ENCODE results near the gene AGBL3. TPM values are rescaled to one million over a fixed set of nuclear protein-coding genes. Genes with fewer than 3 reads are reported as not detected.
A peak's percentile ranks its signal among the peaks of the same experiment; 100 is the strongest.

The AGBL3 gene
- total RNA-seq, 4 donors from 2014 or later = 0.41 to 2.6 (median 1.1) TPM; not detected in 1

- in situ Hi-C loops (cut with MboI; ENCODE audit: low pct_ligation_motif_present in 1 of 4, low pct_unique_long_range_greater_than_20kb in 1 of 4, low sequenced_read_pairs in 3 of 4) = loop anchor here in 2 of 4 donors (25.0 kb wide), 2 partner anchors 463 to 488 kb away; no protein-coding TSS in a partner anchor
- Histone ChIP-seq H3K4me3 (peak overlapping the region in 1 of 4 donors; percentile 57), H3K9me3 (no peaks in the 10 kb centered on the region), H3K27ac (peak overlapping the region; percentile 8 to 96 (median 69)), H3K4me1 (peaks cover 4 to 31% (median 10%) of the 10 kb centered on the region in 4 donors), H3K27me3 (no peaks in the 10 kb centered on the region), H3K36me3 (no peaks in the 10 kb centered on the region)
- intact Hi-C loops (cut with DNase I; ENCODE audit: low total_unique reads) = no loop called here
- 58 to 71% methylated on average over 4 to 8 of the region's 8 CpGs for WGBS, 2 donors (ENCODE audit: low coverage in 1 of 2)
- no peak for DNase-seq
- TF ChIP-seq POLR2A (IDR thresholded peaks at IDR 0.05) (no peak), CTCF (IDR thresholded peaks at IDR 0.05) (no peak), POLR2AphosphoS5 (IDR thresholded peaks at IDR 0.05) (no peak), EP300 (IDR thresholded peaks at IDR 0.05; ENCODE audit: low read depth) (no peak)
Measured at GRCh38 chr7:135150072-135150782, 163.9 kb downstream of the AGBL3 start.

GRCh38 chr7:135151132-135151531, 164.8 kb downstream of the AGBL3 start:
- 85 to 88% methylated on average over 2 of the region's 2 CpGs for WGBS, 2 donors (ENCODE audit: low coverage in 1 of 2)
- Histone ChIP-seq H3K27me3 (no peaks in the 10 kb centered on the region), H3K36me3 (no peaks in the 10 kb centered on the region), H3K4me1 (peaks cover 4 to 31% (median 10%) of the 10 kb centered on the region in 4 donors), H3K27ac (peak overlapping the region; percentile 8 to 96 (median 69)), H3K4me3 (no peak overlapping the region), H3K9me3 (peaks cover 3 to 5% of the 10 kb centered on the region in 2 donors)
- DNase-seq = no peak
- intact Hi-C loops (cut with DNase I; ENCODE audit: low total_unique reads) = no loop called here
- in situ Hi-C loops (cut with MboI; ENCODE audit: low pct_ligation_motif_present in 1 of 4, low pct_unique_long_range_greater_than_20kb in 1 of 4, low sequenced_read_pairs in 3 of 4) = loop anchor here in 2 of 4 donors (25.0 kb wide), 2 partner anchors 464 to 489 kb away; no protein-coding TSS in a partner anchor
- TF ChIP-seq POLR2AphosphoS5 (IDR thresholded peaks at IDR 0.05) = no peak
- no peak for TF ChIP-seq EP300 (IDR thresholded peaks at IDR 0.05; ENCODE audit: low read depth)
- no peak for TF ChIP-seq CTCF (IDR thresholded peaks at IDR 0.05)
- no peak for TF ChIP-seq POLR2A (IDR thresholded peaks at IDR 0.05)

- TF ChIP-seq POLR2A (IDR thresholded peaks at IDR 0.05) (no peak), CTCF (IDR thresholded peaks at IDR 0.05) (no peak), EP300 (IDR thresholded peaks at IDR 0.05; ENCODE audit: low read depth) (no peak), POLR2AphosphoS5 (IDR thresholded peaks at IDR 0.05) (no peak)
- peak overlapping the region in 3 of 4 donors; percentile 8 to 96 (median 44) for H3K27ac ChIP-seq
- H3K4me3 ChIP-seq = no peak overlapping the region
- no peaks in the 10 kb centered on the region for H3K36me3 ChIP-seq
- peaks cover 4 to 27% (median 10%) of the 10 kb centered on the region in 4 donors for H3K4me1 ChIP-seq
- DNase-seq = no peak
- peaks cover 7 to 9% of the 10 kb centered on the region in 2 donors for H3K9me3 ChIP-seq
- intact Hi-C loops (cut with DNase I; ENCODE audit: low total_unique reads) (no loop called here), in situ Hi-C loops (cut with MboI; ENCODE audit: low pct_ligation_motif_present in 1 of 4, low pct_unique_long_range_greater_than_20kb in 1 of 4, low sequenced_read_pairs in 3 of 4) (loop anchor here in 2 of 4 donors (25.0 kb wide), 2 partner anchors 464 to 489 kb away; no protein-coding TSS in a partner anchor)
- WGBS, 2 donors (ENCODE audit: low coverage in 1 of 2) = 68 to 92% methylated on average over 2 to 6 of the region's 6 CpGs
- no peaks in the 10 kb centered on the region for H3K27me3 ChIP-seq
Measured at GRCh38 chr7:135151533-135151932, 165.2 kb downstream of the AGBL3 start.

DNA sequence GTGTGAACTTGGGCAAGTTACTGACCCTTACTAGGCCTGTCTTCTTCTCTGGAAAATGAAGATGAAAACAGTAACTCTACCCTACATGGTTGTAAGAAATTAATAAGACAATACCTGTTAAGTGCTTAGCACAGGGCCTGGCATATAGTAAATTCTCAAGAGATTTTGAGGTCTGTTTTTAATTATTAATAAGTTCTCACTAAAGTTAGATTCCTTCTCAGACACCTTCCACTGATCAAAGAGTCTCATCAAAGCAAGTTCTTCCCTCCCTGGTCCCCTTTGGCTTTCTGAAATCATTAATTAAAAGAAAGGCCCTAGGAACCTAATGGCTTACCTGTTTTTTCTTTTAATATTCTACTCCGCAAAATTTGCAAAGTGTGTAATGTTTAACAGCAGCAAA, 166.1 kb downstream of the AGBL3 start:
- Histone ChIP-seq H3K4me3 (no peak overlapping the region), H3K4me1 (peaks cover 0 to 18% (median 4%) of the 10 kb centered on the region in 4 donors), H3K27me3 (no peaks in the 10 kb centered on the region), H3K27ac (no peak overlapping the region), H3K36me3 (no peaks in the 10 kb centered on the region), H3K9me3 (peaks cover 8 to 9% of the 10 kb centered on the region in 2 donors)
- no peak for DNase-seq
- intact Hi-C loops (cut with DNase I; ENCODE audit: low total_unique reads) (no loop called here), in situ Hi-C loops (cut with MboI; ENCODE audit: low pct_ligation_motif_present in 1 of 4, low pct_unique_long_range_greater_than_20kb in 1 of 4, low sequenced_read_pairs in 3 of 4) (loop anchor here in 2 of 4 donors (25.0 kb wide), 2 partner anchors 465 to 490 kb away; no protein-coding TSS in a partner anchor)
- TF ChIP-seq EP300 (IDR thresholded peaks at IDR 0.05; ENCODE audit: low read depth) (no peak), CTCF (IDR thresholded peaks at IDR 0.05) (no peak), POLR2A (IDR thresholded peaks at IDR 0.05) (no peak), POLR2AphosphoS5 (IDR thresholded peaks at IDR 0.05) (no peak)
- 97 to 100% methylated on average over 1 of the region's 1 CpG for WGBS, 2 donors (ENCODE audit: low coverage in 1 of 2)

All from transverse colon (tissue), 4 donors.